HEK293 (cell line): Measurements from ENCODE around the gene ITGB1.

Experiments used
- CTCF ChIA-PET: fragments of 350-600 bp; formaldehyde crosslinking; extraction: SDS; loops from one replicate; lab custom pipeline; 2021; ENCODE audit warnings: antibody characterized with exemption; lab: Yijun Ruan, JAX
- POLR2A ChIA-PET: fragments of 300-600 bp; formaldehyde crosslinking; extraction: SDS; loops from one replicate; lab custom pipeline; 2020; ENCODE audit warnings: antibody characterized with exemption, inconsistent platforms; lab: Yijun Ruan, JAX
- H3K27ac ChIP-seq: fragments of 200-500 bp; sonication (Bioruptor generic); 2 replicates; pipeline ENCODE4 v1.5.1; 2014; ENCODE audit warnings: low read depth, low read length, control low read depth, inconsistent platforms; ENCODE audit errors: extremely low read depth
- H3K36me3 ChIP-seq, 2 experiments: fragments of 200-500 bp in 1 of 2; sonication (Bioruptor generic) in 1 of 2; 1 replicate in 1 of 2; 2 replicates in 1 of 2; pipeline ENCODE4 v1.5.1; 2014 to 2017; ENCODE audit warnings: inconsistent platforms in 2 of 2, low read length in 2 of 2; ENCODE audit not compliant: control insufficient read depth in 2 of 2, insufficient read depth in 1 of 2
- H3K4me1 ChIP-seq: fragments of 200-500 bp; sonication (Bioruptor generic); 2 replicates; pipeline ENCODE4 v1.5.1; 2014; ENCODE audit warnings: mild to moderate bottlenecking, low read length, inconsistent platforms; ENCODE audit not compliant: control insufficient read depth, insufficient read depth
- H3K4me3 ChIP-seq: 2 replicates; pipeline ENCODE4 v1.5.1; 2011; ENCODE audit warnings: low read depth, mild to moderate bottlenecking, control low read depth, low read length, moderate library complexity
- H3K9me3 ChIP-seq: fragments of 200-500 bp; sonication (Bioruptor generic); 2 replicates; pipeline ENCODE4 v1.5.1; 2014; ENCODE audit warnings: low read depth, low read length, inconsistent platforms; ENCODE audit not compliant: control insufficient read depth, insufficient read depth
- ATF2 ChIP-seq: fragments of 450-650 bp; formaldehyde crosslinking; IDR thresholded peaks from 2 replicates; pipeline ENCODE4 v1.5.1; 2016; ENCODE audit warnings: missing biosample characterization, missing genetic modification characterization, low read depth
- FEZF1 ChIP-seq: fragments of 450-650 bp; formaldehyde crosslinking; IDR thresholded peaks from 2 replicates; pipeline ENCODE4 v1.5.1; 2016; ENCODE audit warnings: missing biosample characterization, missing genetic modification characterization
- PRDM4 ChIP-seq: fragments of 450-650 bp; formaldehyde crosslinking; IDR thresholded peaks from 2 replicates; pipeline ENCODE4 v1.5.1; 2017; ENCODE audit warnings: missing biosample characterization, missing genetic modification characterization
- SP2 ChIP-seq: fragments of 450-650 bp; formaldehyde crosslinking; IDR thresholded peaks from 2 replicates; pipeline ENCODE4 v1.5.1; 2016; ENCODE audit warnings: missing biosample characterization, missing genetic modification characterization
- YY1 ChIP-seq: fragments of 450-650 bp; formaldehyde crosslinking; IDR thresholded peaks from 2 replicates; pipeline ENCODE4 v1.5.1; 2018; ENCODE audit warnings: missing biosample characterization, missing genetic modification characterization
- ZBTB17 ChIP-seq: fragments of 450-650 bp; formaldehyde crosslinking; IDR thresholded peaks from 2 replicates; pipeline ENCODE4 v1.5.1; 2016; ENCODE audit warnings: missing biosample characterization, missing genetic modification characterization
- ZBTB21 ChIP-seq: fragments of 450-650 bp; formaldehyde crosslinking; IDR thresholded peaks from 2 replicates; pipeline ENCODE4 v1.5.1; 2017; ENCODE audit warnings: missing biosample characterization, missing genetic modification characterization
- ZBTB26 ChIP-seq: fragments of 450-650 bp; formaldehyde crosslinking; optimal IDR thresholded peaks from 2 replicates; pipeline ENCODE3; 2016; ENCODE audit warnings: missing biosample characterization, mild to moderate bottlenecking, missing genetic modification characterization
- ZFP69B ChIP-seq: fragments of 450-650 bp; formaldehyde crosslinking; IDR thresholded peaks from 2 replicates; pipeline ENCODE4 v1.5.1; 2016; ENCODE audit warnings: missing biosample characterization, missing genetic modification characterization
- ZNF169 ChIP-seq: fragments of 450-650 bp; formaldehyde crosslinking; IDR thresholded peaks from 2 replicates; pipeline ENCODE4 v1.5.1; 2016; ENCODE audit warnings: missing biosample characterization, missing genetic modification characterization
- ZNF18 ChIP-seq: fragments of 450-650 bp; formaldehyde crosslinking; IDR thresholded peaks from 2 replicates; pipeline ENCODE4 v1.5.1; 2016; ENCODE audit warnings: missing biosample characterization, missing genetic modification characterization
- ZNF274 ChIP-seq, 2 experiments: fragments of 200-500 bp in 1 of 2; fragments of 450-650 bp in 1 of 2; sonication (Bioruptor generic) in 1 of 2; formaldehyde crosslinking in 1 of 2; IDR thresholded peaks; 2 replicates each; pipeline versions ENCODE4 v1.5.1 to v1.6.1; 2014 to 2016; ENCODE audit warnings: borderline replicate concordance in 1 of 2, inconsistent platforms in 1 of 2, low read length in 1 of 2, missing biosample characterization in 1 of 2, missing genetic modification characterization in 1 of 2
- ZNF362 ChIP-seq: fragments of 450-650 bp; formaldehyde crosslinking; IDR thresholded peaks from 2 replicates; pipeline ENCODE4 v1.5.1; 2016; ENCODE audit warnings: missing biosample characterization, missing genetic modification characterization
- ZNF398 ChIP-seq: fragments of 450-650 bp; formaldehyde crosslinking; IDR thresholded peaks from 2 replicates; pipeline ENCODE4 v1.5.1; 2017; ENCODE audit warnings: missing biosample characterization, missing genetic modification characterization
- ZNF423 ChIP-seq: fragments of 450-650 bp; formaldehyde crosslinking; IDR thresholded peaks from 2 replicates; pipeline ENCODE4 v1.5.1; 2016; ENCODE audit warnings: missing biosample characterization, missing genetic modification characterization
- ZNF521 ChIP-seq: fragments of 450-650 bp; formaldehyde crosslinking; IDR thresholded peaks from 2 replicates; pipeline ENCODE4 v1.5.1; 2017; ENCODE audit warnings: missing biosample characterization, mild to moderate bottlenecking, missing genetic modification characterization
- ZNF544 ChIP-seq: fragments of 450-650 bp; formaldehyde crosslinking; IDR thresholded peaks from 2 replicates; pipeline ENCODE4 v1.5.0; 2017; ENCODE audit warnings: missing biosample characterization, missing genetic modification characterization
- ZNF571 ChIP-seq: fragments of 450-650 bp; formaldehyde crosslinking; IDR thresholded peaks from 2 replicates; pipeline ENCODE4 v1.5.0; 2017; ENCODE audit warnings: missing biosample characterization, missing genetic modification characterization
- ZNF624 ChIP-seq: fragments of 450-650 bp; formaldehyde crosslinking; IDR thresholded peaks from 2 replicates; pipeline ENCODE4 v1.5.1; 2017; ENCODE audit warnings: missing biosample characterization, missing genetic modification characterization
- ZNF707 ChIP-seq: fragments of 450-650 bp; formaldehyde crosslinking; IDR thresholded peaks from 2 replicates; pipeline ENCODE4 v1.5.1; 2016; ENCODE audit warnings: missing biosample characterization, missing genetic modification characterization
- ZNF747 ChIP-seq: fragments of 450-650 bp; formaldehyde crosslinking; IDR thresholded peaks from 2 replicates; pipeline ENCODE4 v1.5.1; 2016; ENCODE audit warnings: missing biosample characterization, missing genetic modification characterization
- ZNF785 ChIP-seq: fragments of 450-650 bp; formaldehyde crosslinking; IDR thresholded peaks from 2 replicates; pipeline ENCODE4 v1.5.1; 2016; ENCODE audit warnings: missing biosample characterization, missing genetic modification characterization
- ZSCAN4 ChIP-seq: fragments of 450-650 bp; formaldehyde crosslinking; IDR thresholded peaks from 2 replicates; pipeline ENCODE4 v1.5.1; 2017; ENCODE audit warnings: missing biosample characterization, missing genetic modification characterization

Gene ITGB1

GRCh38 chr10:32931593-32931992, 26.4 kb downstream of the ITGB1 start:
- POLR2A ChIA-PET, result interaction anchor here (1.8 kb wide), 1 partner anchor 25 kb away, joined by 5 read pairs; no protein-coding TSS in a partner anchor
- no peak for TF ChIP-seq ZNF521 (tag by site-specific recombination)
- TF ChIP-seq ZSCAN4, result no peak
- no peak for TF ChIP-seq ZNF544 (tag by site-specific recombination)
- TF ChIP-seq ZNF747 (tag by site-specific recombination), result no peak
- TF ChIP-seq ZNF785 (tag by site-specific recombination), result no peak
- TF ChIP-seq YY1 (tag by site-specific recombination), result no peak
- TF ChIP-seq ZNF362, result no peak
- no peak for TF ChIP-seq ZNF571 (tag by site-specific recombination)
- no peak for TF ChIP-seq ZBTB21
- TF ChIP-seq ZNF18 (tag by site-specific recombination), result no peak
- TF ChIP-seq ZNF274 (IDR thresholded peaks at IDR 0.05; ENCODE audit: low read length), result no peak
- TF ChIP-seq ZNF274 (tag by site-specific recombination; IDR thresholded peaks at IDR 0.05; ENCODE audit: borderline replicate concordance), result no peak
- TF ChIP-seq ZNF169 (tag by site-specific recombination), result no peak

GRCh38 chr10:32930036-32930435, 28.0 kb downstream of the ITGB1 start:
- no peaks in the 10 kb centered on the region for H3K4me1 ChIP-seq
- ChIA-PET POLR2A (no interaction called here), CTCF (interaction anchor here (0.8 kb wide), 1 partner anchor 57 kb away, joined by 4 read pairs; no protein-coding TSS in a partner anchor)
- no peaks in the 10 kb centered on the region for H3K9me3 ChIP-seq
- H3K27ac ChIP-seq, result no peak overlapping the region
- TF ChIP-seq FEZF1 (tag by site-specific recombination) (no peak), ZBTB17 (tag by site-specific recombination) (no peak), ZNF707 (no peak), ZNF398 (tag by site-specific recombination) (no peak), ATF2 (no peak), ZBTB21 (no peak), ZBTB26 (tag by site-specific recombination) (no peak), ZFP69B (no peak), ZNF624 (tag by site-specific recombination) (no peak), SP2 (no peak), PRDM4 (no peak), ZNF423 (tag by site-specific recombination) (no peak)
- peaks cover 48 to 67% of the 10 kb centered on the region in 2 experiments for H3K36me3 ChIP-seq
- no peak overlapping the region for H3K4me3 ChIP-seq

More at GRCh38 chr10:32931593-32931992, 26.4 kb downstream of the ITGB1 start:
- peaks cover 41 to 54% of the 10 kb centered on the region in 2 experiments for H3K36me3 ChIP-seq
- H3K9me3 ChIP-seq, result no peaks in the 10 kb centered on the region
- H3K27ac ChIP-seq, result no peak overlapping the region
- CTCF ChIA-PET, result no interaction called here
- H3K4me3 ChIP-seq, result no peak overlapping the region
- H3K4me1 ChIP-seq, result no peaks in the 10 kb centered on the region
